GM19043 (cell line): ENCODE measurements around the gene CP.
A peak's percentile ranks its signal among the peaks of the same experiment; 100 is the strongest.
"Not testable (repeated sequence)": the region's sequence is repeated elsewhere in the genome, so short reads cannot be mapped to it uniquely, and the experiment has no call there.

Experiments
- ATAC-seq: cut with Tn5 transposase; IDR thresholded peaks from one replicate; pipeline ENCODE4 v1.9.1; 2021; ENCODE audit warnings: low read depth; ENCODE audit not compliant: unreplicated experiment

The CP gene

DNA sequence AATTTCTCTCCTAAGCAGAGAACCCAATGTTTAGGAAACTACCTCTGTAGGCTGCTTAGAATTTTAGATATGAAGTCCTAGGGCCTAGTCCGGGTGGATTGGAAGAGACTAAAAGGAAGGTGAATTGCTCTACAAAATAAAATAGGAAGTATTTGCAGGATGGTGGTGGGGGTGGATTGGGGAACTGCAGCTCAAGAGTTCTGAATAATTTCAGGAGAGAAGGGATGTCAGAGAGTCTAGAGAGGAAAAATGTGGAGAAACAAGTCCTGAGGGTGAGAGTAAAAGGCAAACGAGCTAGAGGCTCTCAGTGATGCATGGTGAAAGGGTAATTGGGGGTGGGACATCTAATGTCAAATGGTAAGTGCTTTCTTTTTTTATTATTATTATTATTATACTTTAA, 10.2 kb upstream of the CP start:
- ATAC-seq, result no peak

DNA sequence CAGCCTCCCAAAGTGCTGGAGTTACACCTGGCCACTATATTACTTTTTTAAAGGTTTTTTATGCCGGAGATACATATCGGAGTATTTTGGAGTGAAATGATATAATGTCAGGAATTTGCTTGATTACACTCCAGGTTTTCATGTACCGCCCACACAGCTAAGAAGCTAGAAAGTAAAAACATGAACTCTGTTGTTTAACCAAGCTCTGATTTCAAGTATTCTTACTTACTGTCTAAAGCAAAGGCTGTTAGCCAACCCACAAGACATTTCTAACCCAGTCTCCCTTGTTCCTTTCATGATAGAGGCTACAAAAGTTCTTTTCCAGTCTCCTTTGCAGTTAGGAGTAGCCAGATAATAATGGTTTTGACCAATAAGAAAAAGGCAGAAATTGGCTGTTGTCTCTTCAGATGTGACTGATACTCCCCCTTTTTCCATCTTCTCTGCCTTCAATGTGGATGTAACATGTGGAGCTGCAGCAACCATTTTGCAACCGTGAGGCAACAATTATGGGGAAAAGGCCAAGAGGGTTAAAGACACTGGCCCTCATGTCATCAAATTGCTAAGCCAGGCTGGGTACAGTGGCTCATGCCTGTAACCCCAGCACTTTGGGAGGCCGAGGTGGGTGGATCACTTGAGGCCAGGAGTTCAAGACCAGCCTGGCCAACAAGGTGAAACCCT, 6.1 kb upstream of the CP start:
- no peak for ATAC-seq

DNA sequence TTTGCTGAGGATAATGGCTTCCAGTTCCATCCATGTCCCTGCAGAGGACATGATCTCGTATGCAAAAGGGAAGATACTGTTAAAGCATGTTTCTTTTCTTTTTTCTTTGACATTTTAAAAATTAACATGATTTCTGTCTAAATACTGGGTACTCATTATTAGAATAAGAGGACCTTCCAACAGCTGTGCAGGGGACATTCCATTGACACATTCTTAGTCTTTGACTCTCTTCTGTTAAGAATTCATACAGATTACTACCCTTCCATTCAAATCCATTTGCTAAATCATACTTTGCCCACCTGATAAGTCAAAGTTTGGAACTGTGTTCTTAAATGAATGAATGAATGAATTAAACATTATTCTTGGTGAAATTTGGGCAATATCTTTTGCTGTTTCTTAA, 5.1 kb upstream of the CP start:
- no peak for ATAC-seq

DNA sequence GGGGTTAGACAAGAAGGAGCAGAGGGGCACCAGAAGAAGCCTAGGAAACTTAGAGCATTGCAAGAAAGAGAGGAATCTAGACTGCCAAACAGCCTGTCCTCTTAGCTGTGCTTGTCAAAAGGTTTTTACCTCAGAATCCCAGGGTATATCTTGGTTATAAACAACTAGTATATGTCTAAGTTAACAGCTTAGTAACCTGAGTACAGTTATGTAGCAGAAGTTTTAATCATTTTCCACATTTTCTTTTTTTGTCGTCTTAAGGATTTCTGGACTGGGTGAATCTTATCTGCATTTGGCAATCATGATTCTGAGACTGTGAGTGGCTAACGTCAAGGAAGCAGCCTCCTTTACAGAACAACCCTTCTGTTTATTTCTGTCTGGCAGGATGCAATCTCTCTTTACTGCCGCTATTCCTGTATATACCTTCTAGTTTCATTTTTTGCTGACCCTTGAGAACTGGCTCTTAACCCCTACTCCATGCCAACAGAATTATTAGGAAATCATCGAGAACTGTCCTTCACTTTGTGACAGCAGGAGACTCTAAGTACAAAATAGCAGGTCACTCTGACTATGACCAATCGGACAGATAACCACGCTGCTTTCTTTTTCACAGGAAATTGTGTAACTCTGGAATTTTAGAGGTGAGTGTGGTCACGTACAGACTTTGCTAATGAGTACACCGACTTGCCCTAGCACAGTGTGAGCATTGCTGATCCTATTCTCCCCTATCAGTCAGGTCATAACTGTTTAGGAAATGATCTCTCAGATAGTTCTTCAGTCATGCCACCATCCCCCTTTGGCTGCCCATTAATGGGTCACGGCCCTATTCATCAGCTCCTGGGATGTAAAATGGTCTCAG, 3.3 kb upstream of the CP start:
- peak; percentile 89 for ATAC-seq

DNA sequence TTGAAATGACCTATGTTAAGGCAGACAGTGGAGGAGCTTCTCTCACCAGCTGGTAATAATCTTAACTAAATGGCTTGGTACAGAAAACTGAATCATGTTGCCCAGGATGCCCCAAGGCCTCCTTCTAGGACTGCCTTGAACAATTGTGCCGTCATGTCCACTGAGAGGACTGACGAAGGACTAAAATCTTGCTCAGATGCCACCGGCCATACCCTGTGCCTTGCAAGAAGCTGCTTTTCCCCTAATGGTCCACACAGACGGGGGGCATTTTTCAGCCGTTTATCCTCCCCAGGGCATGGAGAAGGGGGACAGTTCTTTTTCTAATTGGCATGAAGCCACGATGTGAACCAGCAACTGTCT, 1.8 kb upstream of the CP start:
- ATAC-seq, result no peak

DNA sequence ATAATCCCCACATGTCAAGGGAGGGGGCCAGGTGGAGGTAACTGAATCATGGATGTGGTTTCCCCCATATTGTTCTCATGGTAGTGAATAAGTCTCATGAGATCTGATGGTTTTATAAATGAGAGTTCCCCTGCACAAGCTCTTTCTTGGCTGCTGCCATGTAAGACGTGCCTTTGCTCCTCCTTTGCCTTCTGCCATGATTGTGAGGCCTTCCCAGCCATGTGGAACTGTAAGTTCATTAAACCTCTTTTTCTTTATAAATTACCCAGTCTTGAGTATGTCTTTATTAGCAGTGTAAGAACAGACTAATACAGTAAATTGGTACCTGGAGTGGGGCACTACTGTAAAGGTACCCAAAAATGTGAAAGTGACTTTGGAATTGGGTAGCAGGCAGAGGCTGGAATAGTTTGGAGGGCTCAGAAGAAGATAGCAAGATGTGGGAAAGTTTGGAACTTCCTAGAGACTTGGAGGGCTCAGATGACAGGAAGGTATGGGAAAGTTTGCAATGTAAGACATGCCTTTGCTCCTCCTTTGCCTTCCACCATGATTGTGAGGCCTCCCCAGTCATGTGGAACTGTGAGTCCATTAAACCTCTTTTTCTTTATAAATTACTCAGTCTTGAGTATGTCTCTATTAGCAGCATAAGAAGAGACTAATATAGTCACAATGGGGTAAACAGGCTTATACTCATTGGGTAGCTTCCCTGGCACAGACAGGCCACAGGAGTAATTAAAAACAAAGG, 2.1 kb downstream of the CP start:
- ATAC-seq, result not testable (repeated sequence)

DNA sequence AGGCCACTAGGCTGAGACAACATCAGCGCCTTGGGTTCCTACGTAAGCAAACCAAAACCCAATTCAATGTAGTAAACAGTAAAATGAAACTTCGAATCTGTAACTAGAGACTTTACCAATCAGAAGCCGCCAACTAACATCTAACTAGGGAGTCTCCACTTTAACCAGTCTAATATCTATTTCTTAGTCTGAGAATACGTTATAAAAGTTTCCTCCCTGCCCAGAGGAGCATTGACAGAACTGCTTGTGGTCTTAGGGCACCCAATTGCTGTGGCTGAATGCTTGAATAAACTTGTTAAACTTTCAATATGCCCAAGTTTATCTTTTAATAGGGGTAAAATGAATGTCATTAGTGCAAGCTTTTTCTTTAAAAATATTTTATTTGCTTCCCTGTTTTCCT, 4.3 kb downstream of the CP start:
- no peak for ATAC-seq

DNA sequence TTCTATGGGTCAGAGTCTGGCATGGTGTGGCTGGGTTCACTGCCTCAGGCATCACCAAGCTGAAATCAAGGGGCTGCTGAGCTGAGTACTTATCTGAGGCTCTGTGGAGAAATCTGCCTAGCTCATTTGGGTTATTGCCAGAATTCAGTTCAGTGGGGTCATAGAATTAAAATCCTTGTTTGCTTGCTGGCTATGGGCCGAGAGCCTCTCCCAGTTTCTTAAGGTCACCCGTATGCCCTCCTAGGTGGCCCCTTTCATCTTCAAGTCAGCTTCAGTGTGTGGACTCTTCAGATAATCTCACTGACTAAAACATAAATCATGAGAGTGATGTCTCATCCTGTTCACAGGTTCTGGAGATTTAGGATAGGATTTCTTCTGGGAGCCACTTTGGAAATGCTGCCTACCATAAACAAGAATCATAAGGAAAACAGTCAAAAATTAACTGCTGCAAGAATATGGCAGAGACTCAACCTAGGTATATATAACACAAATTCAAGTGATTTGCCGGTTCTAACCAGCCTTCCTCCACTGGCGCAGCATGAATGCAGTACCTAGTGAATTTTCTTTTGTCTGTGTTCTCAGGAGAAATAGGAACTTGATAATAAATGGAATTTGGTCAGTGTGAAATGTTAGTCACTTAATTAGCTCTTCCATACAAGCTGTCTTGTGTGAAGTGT, 5.3 kb downstream of the CP start:
- no peak for ATAC-seq

DNA sequence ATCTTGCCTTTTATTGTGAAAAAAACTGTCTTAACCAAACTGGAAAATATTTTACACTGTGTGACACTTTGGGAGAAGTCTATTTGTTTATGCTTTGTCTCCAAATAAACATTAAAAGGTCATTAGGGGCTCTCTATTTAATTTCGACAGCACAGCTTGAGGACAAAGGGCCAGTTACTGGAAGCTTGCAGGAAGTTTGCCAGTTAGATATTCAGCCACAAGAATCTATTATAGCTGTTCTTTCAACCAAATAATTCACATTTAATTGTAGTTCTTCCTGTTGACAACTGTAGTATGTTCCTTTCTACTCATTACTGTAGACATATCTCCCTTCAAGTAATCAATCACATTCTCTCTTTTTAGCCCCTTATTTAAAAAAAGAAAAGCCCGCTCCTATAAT, 6.1 kb downstream of the CP start:
- ATAC-seq, result no peak

DNA sequence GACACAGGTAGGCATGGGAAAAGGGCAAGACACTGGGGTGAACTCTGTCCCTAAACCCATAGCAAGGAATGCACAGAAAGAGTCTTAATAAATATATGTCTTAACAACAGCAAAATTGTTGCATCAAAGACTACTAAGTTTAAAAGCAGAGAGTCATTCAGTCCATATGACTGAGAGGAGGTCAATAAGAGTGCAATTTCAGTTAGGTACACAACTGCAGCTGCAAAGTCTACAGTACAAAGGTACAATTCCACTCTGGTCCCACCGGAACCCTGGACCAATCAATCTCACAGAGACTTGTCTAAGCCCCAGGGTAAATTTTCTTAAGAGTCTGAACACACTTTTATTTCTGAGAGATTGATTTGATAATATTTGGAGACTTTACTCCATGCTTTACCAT, 6.9 kb downstream of the CP start:
- no peak for ATAC-seq

DNA sequence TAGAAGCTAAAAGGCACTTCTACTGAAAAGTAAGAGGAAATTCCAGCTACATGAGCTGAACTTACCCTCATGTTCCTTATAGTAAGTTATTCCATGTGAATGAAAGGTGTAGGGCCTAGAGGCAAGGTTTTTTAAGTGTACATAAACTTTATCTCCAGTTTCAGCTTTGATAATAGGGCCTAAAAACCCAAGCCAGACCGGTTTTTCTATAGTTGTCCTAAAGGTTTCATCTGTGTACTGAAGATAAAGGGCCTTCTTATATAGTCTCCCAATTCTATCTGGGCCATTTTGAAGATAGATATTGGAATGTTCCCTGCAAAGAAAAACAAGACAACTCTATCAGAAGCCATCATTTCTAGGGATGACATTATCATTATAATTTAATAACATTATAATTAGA, 9.2 kb downstream of the CP start:
- ATAC-seq, result no peak

DNA sequence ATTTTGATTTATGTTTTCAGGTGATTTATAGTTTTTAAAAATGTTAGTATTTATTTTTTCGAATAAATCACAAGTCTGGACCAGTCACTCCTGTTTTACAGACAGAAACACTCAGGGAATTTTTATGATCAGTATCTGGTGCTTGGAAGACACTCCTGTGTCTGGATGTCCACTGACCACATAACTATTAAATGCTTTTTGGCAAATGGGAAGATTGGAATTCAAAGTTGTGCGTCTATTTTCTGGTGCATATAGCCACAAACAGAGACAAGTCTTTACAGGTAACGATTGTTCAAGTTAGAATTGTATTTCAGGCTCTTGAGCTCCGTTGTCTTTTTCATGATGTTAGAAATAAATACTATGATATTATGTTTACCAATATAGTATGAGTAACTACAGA, 12.2 kb downstream of the CP start:
- no peak for ATAC-seq

DNA sequence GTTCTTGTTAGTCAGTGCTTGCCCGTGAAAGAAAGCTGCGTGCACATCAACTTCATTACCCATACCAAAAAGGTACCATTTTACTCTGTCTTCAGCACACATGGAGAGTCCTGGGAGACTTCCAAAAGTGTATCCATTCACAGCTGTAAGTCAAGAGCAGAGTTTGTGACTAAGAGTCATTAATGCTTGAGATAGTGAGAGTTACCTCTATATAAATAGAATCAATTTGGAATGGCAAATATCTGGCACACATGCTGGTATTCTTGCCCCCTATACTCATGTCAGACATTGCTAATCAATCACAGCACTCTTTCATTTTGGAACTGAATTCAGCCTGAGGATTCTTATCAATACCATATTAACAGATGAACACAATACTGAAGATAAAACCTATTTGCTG, 14.2 kb downstream of the CP start:
- ATAC-seq, result no peak

DNA sequence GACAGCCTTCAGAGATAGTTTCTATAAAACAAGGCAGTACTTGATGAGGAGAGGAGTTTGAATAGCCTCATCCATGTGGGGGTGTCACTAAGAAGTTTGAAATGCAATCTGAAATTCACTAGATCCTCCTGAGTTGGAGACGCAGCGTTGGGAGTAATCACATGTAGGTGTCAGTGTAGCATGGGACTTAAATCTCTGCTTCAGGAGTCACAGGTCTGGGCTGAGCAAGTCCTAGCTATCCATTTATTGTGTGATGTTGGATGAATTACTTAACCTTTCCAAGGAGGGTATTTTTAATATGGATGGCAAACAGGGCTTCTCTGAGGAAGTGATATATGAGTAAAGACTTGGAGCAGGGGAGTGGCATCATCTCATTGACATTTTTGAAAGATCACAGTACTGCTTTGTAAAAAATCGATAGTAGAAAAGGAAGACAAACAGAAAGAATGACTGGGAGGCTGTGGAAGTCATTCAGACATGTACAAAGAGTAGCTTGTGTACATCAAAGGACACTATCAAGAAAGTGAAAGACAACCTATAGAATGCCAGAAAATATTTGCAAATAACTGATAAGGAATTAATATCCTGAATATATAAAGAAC, 17.1 kb downstream of the CP start:
- ATAC-seq, result no peak

DNA sequence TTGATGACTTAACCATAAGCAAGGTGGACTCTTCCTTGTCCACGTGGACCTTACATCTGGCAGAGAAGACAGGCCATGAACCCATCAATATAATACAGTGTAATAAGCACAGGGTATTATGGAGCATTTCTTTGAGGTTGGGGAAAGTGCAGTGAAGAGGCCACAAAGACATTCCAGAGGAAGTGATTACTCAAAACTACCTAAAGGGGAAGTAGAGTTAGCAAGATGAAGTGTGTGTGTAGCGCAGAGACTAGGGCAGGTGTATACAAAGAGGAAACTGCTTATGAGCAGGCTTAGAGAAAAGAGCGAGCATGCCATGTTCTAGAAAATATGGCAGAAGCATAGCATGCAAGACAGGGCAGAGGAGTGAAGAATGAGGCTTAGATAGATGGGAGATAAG, 17.9 kb downstream of the CP start:
- peak; percentile 89 for ATAC-seq

DNA sequence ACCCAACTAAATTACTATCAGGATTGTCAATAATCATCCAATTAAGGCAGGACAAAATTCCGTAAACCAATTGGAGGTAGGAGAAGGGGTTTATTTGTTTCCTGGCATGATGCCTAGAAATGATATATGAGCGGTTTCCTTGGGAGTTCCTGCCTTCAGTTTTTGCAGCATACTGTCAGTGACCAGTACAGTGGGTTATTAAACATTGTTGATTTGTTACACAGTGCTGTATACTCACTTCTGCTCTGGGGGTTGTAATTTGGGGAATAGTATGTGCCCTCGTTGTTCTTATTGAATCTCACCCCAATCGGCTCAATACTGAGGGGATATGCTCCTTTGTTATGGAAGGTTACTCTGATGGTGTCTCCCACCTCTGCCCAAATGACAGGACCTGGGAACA, 22.2 kb downstream of the CP start:
- ATAC-seq, result no peak

DNA sequence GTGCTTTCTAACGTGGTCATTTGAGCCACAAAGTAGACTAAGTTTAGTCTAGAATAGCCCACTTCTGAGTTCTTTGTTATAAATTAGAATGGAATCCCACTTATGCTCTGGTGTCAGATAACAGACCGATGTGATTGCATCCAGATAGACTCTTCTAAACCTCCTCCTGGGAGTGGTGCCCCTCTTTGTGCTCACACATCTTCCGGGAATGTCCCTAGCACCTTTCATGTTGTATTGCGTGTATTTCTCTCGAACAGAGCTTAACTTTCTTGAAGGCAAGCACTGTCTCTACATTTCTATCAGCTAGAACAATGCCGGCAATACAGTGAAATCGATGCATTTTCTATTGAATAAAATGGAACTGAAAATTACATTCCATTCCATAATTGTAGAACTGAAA, 23.0 kb downstream of the CP start:
- ATAC-seq, result no peak

DNA sequence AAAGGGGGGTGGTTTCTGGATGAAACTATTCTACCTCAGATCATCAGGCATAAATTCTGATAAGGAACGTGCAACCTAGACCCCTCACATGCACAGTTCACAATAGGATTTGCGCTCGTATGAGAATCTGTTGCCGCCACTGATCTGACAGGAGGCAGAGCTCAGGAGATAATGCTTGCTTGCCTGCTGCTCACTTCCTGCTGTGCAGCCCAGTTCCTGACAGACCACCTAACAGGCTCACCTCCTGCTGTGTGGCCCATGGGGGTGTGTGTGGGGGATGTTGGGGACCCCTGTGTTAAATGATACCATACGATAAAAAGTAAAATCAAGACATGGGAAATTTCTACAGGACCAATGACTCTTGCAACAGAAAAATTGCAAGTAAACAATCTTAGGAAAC, 24.0 kb downstream of the CP start:
- no peak for ATAC-seq

DNA sequence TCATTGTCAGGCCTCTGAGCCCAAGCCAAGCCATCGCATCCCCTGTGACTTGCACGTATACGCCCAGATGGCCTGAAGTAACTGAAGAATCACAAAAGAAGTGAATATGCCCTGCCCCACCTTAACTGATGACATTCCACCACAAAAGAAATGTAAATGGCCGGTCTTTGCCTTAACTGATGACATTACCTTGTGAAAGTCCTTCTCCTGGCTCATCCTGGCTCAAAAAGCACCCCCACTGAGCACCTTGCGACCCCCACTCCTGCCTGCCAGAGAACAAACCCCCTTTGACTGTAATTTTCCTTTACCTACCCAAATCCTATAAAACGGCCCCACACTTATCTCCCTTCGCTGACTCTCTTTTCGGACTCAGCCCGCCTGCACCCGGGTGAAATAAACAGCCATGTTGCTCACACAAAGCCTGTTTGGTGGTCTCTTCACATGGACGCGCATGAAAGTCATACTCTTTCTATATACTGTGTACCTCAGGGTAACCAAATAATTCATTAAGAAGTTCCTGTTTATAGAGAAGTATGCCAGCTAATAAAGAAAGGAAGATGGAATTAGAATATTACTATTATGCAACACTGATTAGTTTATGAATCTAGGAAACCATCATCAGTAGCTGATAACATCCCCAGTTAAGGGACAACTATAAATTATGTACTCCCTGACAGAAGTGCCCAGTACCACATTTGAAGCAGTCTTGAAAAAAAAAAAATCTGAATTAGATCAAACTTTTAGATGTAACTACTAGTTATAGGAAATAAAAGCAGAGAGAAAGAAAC, 24.6 kb downstream of the CP start:
- not testable (repeated sequence) for ATAC-seq

DNA sequence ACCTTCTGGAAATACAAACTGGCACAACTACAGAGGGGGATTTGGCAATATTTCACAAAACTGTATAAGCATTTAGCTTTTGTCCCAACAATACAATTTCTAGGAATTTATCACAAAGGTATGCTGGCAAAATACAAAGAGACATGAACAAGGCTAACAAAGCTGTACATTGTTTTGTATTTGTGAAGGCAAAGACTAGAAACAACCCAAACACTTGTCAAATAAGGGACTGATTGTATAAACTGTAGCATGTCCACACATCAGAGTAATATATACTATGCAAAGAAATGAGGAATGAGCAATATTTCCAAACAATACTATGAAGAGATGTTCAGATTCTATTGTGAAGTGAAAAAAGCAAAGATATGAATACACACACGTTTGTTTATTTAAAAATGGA, 26.4 kb downstream of the CP start:
- ATAC-seq, result no peak
